Esophagus squamous epithelium (tissue), 4 donors: Measurements from ENCODE around the gene SAP130.

Experiments
- POLR2A ChIP-seq, 4 donors: fragments of 450-650 bp; IDR thresholded peaks; one replicate each; pipeline ENCODE4 v1.6.1; 2017; ENCODE audit warnings: antibody characterized with exemption in 4 of 4, mild to moderate bottlenecking in 4 of 4, moderate library complexity in 3 of 4
- TF ChIP-seq, protein P1 (sequence below), 6 experiments: fragments of 450-650 bp in 4 of 6; fragments of 200-600 bp in 2 of 6; sonication (generic) in 2 of 6; IDR thresholded peaks; one replicate each; pipeline ENCODE4 v1.5.1; 2016 to 2019; ENCODE audit warnings: antibody characterized with exemption in 6 of 6, mild to moderate bottlenecking in 4 of 6, moderate library complexity in 4 of 6

DNA sequence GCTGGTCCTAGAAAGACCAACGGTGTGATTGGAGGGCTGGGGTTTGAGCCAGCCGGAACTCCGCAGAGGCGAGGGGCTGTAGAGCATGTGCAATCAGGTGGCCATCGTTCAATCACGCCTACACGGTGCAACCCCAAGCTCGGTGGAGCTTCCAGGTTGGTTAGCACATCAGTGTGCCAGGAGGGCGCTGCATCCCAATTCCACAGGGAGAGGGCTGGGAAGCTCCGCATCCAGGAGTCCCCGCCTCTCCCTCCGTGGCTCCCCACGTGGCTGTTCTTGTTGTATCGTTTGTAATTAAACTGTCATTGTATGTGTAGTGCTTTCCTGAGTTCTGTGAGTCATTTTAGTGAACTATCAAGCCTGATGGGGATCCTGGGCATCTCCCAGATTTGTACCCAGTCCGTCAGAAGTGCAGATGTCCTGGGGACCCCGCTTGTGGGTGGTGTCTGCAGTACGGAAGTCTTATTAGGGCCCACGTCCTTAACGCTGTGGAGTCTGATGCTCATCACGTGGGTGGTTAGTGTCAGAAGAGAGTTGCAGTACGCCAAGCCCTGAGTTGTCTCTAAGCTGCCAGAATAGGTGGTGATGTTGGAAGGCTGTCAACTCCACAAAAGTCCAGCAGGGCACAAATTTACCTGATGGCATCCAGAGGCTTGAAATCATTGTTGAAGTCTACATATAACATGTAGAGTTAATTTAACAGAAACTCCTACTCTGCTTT is 121.5 kb downstream of the SAP130 start:
- TF ChIP-seq, protein P1, sequence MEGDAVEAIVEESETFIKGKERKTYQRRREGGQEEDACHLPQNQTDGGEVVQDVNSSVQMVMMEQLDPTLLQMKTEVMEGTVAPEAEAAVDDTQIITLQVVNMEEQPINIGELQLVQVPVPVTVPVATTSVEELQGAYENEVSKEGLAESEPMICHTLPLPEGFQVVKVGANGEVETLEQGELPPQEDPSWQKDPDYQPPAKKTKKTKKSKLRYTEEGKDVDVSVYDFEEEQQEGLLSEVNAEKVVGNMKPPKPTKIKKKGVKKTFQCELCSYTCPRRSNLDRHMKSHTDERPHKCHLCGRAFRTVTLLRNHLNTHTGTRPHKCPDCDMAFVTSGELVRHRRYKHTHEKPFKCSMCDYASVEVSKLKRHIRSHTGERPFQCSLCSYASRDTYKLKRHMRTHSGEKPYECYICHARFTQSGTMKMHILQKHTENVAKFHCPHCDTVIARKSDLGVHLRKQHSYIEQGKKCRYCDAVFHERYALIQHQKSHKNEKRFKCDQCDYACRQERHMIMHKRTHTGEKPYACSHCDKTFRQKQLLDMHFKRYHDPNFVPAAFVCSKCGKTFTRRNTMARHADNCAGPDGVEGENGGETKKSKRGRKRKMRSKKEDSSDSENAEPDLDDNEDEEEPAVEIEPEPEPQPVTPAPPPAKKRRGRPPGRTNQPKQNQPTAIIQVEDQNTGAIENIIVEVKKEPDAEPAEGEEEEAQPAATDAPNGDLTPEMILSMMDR (IDR thresholded peaks at IDR 0.05), result no peak
- no peak for TF ChIP-seq POLR2A (IDR thresholded peaks at IDR 0.05)
